8988T (cell line): ENCODE results near the gene TMEM91.
A peak's percentile ranks its signal among the peaks of the same experiment; 100 is the strongest.
"Not testable (repeated sequence)": the region's sequence is repeated elsewhere in the genome, so short reads cannot be mapped to it uniquely, and the experiment has no call there.

ENCODE experiments used
- DNase-seq: peaks from one replicate; pipeline ENCODE4 v3.0.0; 2011

TMEM91 gene

DNA sequence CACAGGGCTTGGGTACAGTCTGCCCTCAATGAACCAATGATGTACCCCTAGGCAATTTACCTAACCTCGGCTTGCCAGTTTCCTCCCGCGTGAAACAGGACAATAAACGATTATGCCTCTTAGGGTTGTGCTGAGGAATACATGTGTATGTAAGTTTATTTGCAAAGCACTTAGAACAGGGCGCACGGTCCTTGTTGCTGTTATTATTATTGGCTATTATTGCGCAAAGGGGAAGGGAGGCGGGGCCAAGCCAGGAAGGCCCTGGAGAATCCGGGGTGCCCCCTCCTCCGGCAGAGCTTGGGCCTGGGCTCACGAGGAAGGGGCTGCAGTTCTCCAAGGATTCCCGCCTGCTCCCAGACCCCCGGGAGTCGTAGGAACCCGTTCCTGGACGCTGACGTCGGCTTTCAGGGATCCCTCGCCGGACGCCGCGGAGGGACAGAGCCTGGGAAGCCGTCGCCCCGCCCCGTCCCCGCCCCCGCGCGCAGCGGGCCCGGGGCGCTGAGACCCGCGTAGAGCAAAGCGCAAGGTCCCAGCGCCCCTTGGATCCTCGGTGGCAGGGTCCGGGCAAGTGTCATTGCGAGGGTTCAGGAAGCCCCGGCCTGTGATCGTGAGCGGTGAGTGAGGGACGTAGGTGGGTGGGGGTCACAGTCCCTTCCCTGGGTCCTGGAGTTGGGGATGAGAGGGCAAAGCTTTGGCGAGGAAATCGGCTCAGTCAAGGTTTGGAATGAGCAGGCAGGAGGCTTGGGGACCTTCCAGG lies at the start of gene TMEM91:
TSS of gene TMEM91 (plus strand) at position 293 of the 757 bp plus-strand sequence. CDS start 1,777 bp downstream, outside the sequence.
- no peak for DNase-seq

DNA sequence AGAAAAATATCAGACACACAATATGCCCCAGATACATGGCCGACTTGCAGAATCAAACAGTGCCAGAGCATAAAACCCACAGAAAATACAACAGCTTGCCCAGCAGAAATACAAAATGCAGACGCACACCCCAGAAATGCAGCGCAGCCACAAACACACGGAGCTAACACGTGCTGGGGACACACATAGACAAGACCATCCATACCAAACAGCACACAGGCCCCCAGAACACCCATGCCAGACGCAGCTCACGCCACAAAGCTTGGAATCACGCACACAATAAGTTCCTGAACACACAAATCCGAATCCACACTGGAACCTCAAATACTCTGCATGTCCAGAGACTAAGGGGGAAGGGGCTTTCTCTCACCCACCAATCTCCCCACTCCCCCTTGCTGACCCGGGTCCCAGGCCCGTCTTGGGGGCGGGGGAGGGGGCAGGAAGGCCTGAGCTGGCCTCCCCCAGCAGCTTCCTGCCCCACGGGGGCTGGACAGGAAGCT lies 49.2 kb upstream of the TMEM91 start:
- no peak for DNase-seq

GRCh38 chr19:41327576-41328156 lies 48.7 kb upstream of the TMEM91 start:
- peak; percentile 63 for DNase-seq

DNA sequence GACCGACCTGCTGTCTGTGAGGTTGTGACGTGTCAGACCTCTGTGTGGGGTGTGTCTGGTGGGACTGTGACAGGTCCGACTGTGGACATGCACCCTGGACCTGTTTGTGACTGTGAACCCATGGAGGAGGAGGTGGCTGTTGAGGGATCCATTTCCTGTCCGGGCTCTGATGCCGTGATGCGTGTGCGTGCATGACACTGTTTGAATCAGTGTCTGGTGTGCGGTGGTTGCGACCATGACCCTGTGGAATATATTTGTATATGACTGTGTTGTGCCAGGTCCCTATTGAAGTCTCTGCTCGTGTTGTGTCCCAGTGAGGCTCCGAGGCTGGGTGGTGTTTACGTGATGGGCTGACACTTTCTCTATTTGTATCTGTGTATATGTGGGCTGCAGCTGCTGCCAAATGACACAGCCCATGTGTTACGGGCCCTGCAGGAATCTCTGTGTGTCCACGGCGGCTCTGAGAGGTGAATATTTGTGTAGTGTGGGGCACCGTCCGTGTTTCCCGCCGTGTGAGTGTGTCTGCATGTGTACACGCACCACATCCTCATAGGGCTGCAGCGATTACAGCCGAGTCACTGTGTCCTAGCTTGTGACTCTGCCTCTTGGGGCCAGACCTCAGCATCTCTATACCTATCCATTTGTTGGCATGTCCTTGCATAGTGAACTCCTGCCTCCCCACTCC lies 48.0 kb upstream of the TMEM91 start:
- no peak for DNase-seq

DNA sequence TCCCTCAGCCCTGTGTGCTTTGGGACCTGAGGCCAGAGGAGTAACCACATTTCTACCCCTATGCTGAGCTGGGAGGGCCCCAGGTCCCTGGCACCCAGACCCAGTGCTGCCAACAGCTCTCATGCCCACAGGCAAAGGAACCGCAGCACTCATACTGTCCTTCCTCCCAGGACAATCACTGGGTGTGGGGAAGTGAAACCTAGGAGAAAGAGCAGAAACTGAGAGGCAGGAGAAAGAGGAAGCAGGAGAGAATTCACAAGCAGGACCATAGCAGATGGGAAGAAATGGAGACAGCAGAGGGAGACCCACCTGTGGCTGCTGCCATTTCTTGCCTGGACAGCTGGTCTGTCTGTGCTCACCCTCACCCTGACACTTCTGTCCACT lies 47.5 kb upstream of the TMEM91 start:
- no peak for DNase-seq

DNA sequence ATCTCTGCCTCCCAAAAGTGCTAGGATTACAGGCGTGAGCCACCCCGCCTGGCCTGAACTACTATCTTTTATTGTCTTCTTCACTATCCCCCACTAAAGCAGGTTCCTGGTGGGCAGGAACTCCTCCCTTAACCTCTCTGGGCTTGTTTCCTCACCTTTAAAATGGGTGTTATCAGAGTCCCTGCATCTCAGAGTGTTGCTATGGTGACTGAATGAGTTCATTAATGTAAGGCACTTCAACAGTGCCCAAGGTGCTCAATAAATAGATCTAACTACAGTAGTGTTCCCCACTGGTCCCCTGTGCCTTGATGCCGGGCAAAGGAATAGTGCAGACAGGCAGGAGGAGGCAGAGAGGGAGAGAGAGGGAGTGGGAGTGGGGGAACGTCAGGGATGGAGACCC lies 45.9 kb upstream of the TMEM91 start:
- no peak for DNase-seq

DNA sequence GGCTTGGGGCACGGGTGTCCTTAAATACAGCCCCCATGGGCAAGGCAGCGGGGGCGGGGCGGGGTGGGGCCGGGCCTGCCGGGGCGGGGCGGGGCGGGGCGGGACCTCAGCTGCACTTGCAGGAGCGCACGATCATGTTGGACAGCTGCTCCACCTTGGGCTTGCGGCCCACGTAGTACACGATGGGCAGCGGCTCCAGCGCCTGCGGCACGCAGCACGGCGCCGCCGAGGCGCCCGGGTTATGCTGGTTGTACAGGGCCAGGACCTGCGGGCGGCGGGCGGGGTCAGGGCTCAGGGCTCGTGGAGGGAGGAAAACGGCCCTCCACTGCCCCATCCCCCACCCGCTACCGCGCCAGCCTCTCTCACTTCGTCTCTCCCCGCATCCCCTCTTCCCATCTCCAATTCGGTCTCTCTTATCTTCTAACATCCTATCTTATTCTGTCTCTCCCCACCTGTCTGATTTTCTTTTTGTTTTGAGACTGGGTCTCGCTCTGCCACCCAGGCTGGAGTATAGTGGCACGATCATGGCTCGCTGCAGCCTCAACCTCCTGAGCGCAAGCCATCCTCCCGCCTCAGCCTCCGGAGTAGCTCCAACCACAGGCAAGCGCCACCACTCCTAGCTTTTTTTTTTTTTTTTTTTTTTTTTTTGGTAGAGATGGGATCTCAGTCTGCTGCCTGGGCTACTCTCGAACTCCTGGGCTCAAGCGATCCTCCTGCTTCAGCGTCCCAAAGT lies 45.2 kb upstream of the TMEM91 start:
- no peak for DNase-seq

DNA sequence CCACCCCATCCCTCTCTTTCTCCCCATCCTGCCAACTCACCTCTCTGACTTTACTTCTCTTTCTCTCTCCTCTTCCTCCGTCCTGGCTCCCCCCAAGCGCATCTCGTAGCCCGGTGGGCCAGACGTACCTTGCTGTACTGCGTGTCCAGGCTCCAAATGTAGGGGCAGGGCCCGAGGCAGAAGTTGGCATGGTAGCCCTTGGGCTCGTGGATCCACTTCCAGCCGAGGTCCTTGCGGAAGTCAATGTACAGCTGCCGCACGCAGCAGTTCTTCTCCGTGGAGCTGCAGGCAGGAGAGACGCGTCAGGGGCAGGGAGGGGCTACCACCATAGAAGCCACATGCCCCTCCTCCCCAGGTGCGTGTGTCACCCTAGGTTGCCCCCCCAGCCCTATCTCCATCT lies 44.3 kb upstream of the TMEM91 start:
- DNase-seq: no peak

GRCh38 chr19:41332468-41332867 lies 43.9 kb upstream of the TMEM91 start:
- DNase-seq: no peak

DNA sequence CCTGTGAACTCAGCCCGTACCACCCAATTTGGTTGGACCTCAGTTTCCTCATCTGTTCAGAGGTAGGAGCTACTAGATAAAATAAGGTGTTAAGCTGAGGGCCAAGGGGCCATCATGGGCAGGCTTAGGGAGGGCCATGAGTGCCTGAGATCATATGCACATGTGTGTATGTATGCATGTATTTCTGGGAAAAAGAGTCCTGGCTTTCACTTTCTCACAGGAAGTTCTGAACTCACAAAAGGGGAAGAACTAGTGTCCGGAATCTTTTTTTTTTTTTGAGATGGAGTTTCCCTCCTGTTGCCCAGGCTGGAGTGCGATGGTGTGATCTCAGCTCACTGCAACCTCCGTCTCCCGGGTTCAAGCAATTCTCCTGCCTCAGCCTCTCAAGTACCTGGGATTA lies 41.5 kb upstream of the TMEM91 start:
- DNase-seq: no peak

DNA sequence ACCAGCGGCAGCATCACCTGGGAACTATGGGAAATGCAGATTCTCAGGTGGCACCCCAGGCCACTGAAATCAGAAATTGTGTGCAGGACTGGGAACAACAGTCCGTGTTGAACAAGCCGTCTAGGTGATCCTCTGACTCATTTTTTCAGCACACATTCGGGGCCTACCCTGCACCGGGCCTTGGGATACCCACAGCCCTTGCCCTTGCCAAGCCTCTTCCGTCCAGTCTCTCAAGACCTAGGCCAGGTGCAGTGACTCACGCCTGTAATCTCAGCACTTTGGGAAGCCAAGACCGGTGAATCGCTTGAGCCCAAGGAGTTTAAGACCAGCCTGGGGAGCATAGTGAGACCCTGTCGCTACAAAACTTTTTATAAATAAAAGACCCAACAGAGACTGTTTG lies 40.9 kb upstream of the TMEM91 start:
- no peak for DNase-seq

DNA sequence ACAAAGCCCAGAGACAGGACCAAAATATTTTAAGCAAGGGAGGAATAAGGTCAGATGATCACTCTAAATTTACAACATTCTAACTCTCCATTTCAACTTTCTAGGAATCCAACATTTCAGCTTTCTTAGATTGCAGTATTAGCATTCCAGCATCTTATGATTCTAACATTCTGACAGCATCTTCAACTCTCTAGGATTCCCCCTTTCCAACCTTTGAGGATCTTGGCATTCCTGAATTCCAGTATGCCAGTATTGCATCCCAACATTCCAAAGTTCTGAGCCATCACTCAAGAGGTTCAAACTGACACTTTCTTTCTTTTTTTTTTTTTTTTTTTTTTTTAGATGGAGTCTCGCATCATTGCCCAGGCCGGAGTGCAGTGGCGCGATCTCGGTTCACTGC lies 36.4 kb upstream of the TMEM91 start:
- no peak for DNase-seq

DNA sequence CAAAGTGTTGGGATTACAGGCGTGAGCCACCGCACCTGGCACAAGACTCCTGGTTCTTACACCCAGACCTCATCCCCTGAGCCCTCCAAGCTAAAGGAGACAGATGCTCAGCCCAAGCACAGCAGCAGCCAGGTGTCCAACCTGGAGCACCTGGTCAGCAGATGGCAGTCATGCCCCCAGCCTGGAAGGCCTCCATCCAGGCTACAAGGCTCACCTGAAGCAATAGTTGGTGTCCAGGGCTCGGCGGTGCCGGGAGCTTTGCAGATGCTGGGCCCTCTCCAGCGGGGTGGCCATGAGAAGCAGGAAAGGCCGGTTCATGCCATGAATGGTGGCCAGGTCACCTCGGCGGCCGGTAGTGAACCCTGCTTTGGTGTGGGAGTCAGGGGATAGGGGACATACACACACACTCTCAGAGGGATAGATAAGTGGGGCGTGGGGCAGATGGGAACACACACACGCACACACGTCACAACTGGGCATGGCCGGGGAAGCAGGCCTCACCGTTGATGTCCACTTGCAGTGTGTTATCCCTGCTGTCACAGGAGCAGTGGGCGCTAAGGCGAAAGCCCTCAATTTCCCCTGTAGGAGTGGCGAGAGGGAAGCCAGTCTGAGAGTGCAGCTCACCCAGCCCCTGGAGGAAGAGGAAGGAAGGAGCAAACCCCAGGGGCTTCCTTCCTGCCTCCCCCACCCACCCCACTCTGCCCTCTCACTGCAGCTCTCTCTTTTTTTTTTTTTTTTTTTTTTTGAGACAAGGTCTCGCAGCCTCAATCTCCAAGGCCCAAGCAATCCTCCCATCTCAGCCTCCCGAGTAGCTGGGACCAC lies 34.5 kb upstream of the TMEM91 start:
- DNase-seq: no peak

DNA sequence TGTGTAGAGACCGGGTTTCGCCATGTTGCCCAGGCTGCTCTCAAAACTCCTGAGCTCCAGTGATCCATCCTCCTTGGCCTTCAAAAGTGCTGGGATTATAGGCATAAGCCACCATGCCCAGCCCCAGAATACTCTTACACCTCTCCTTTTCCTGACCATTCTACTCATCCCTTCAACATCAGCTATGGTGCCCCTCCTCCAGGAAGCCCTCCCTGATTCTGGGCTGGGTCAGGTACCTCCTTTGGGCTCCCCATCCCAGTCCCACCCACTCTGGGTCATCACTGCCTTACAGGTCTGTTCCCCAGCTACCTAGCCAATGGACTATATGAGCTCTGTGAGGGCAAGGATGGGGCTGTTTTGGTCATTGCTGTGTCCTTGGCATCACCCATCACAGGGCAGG lies 32.2 kb upstream of the TMEM91 start:
- no peak for DNase-seq

DNA sequence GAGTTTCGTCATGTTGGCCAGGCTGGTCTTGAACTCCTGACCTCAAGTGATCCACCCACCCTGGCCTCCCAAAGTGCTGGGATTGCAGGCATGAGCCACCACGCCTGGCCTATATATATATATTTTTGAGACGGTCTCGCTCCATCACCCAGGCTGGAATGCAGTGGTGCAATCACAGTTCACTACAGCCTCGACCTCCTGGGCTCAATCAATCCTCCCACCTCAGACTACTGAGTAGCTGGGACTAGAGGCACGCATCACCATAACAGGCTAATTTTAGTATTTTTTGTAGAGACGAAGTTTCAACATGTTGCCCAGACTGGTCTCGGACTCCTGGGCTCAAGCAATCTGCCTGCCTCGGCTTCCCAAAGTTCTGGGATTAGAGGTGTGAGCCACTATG lies 29.4 kb upstream of the TMEM91 start:
- not testable (repeated sequence) for DNase-seq

DNA sequence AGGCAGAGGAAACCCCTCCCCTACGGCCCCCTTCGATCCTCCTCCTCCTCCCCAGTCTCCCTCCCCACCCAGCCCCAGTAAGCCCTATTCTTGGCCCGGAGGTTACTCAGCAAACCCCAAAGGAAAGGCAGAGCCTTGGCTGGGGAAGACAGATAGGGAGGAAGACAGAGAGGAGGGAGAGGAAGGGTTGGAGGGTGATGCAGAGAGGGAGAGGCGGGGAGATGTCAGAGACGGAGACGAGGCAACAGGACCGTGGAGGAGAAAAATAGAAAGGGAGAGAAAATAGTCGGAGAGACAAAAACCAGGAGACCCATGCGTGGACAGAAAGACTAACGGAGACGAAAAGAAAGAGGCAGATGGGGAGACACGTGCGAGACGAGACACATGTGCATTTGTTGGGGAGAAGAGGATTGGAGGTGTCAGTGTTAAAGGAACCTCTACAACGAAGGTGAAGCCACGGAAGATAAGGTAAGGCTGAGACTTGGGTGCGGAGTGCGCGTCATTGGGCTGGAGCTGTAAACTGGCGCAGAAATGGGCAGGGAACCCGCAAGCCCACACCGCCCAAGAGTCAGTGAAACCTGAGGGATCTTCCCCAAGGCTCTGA lies 25.5 kb upstream of the TMEM91 start:
- DNase-seq: no peak

DNA sequence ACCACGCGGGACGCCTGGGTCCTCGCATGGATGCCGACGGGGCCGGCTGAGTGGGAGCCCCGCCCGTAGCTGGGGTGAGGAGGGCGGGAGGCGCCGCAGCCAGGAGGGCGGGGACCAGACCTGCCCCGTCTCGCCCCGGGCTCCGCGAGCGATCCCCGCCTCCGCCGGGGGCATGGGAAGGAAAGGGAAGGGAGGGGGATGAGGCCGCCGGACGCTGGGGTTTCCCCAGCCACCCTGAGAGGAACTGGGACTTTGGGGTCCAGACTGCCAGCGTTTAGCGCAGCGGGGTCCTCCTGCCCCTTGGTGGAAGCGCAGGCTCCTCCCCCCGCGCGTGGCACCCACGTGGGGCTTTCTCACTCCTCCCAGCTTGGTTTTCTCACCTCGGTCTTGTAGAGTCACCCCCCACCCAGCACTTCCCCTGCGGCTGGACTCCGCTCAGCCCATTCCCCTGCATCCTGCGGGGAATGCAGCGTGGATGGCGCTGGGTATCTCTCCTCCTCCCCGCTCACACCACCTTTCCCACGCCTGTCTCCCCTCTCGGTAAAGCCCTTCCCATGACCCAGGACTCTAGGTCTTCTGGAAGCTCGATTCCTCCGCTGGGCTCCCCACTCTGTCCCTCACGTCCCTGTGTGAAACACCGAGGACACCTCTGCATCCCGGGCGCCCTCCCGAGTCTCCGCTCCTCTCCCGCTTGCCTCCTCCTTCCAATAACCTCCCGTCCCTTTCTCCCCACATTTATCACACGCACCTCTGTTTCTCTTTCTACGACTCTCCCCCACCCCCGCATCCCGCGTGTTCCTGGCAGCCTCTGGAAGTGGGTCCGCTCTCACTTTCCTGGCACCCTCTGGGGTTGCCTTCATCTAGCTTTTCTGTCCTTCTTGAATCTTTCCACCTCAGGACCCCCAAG lies 24.7 kb upstream of the TMEM91 start:
- DNase-seq: peak; percentile 64

DNA sequence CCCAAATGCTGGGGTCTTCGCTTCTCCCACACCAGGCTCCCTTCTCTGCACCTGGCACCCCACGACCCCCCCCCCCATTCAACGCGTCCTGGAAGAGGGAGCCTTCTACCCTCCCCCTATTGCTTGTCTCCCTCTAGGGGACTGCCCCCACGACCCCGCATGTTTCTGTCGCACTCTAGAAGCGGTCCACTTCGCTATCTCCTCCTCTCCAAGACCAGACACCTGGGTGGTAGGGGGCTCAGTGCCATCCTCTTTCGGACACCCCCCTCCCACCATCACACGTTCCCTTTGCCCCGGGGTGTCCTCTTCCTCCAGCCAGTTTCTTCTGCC lies 24.1 kb upstream of the TMEM91 start:
- DNase-seq: no peak

- DNase-seq: peak; percentile 65
Observed at GRCh38 chr19:41352609-41353465, 23.5 kb upstream of the TMEM91 start.
